GM23338 (cell line): ENCODE data around the gene NHLRC4. TPM values are rescaled to one million over a fixed set of nuclear protein-coding genes. Genes with fewer than 3 reads are reported as not detected.

ENCODE experiments used
- ATAC-seq: fragments of 200-7000 bp; cut with Tn5 transposase; 3 replicates; pipeline ENCODE4 v1.9.1; 2020
- DNase-seq: peaks from one replicate; pipeline ENCODE4 v3.0.0-alpha.2; 2015; ENCODE audit warnings: low spot score
- H2AFZ ChIP-seq: fragments of 200-600 bp; sonication (generic); 2 replicates; pipeline ENCODE4 v1.8.0; 2016; ENCODE audit warnings: antibody characterized with exemption, mild to moderate bottlenecking, moderate library complexity
- H3F3A ChIP-seq: fragments of 200-600 bp; sonication (generic); replicated peaks from 2 replicates; pipeline ENCODE4 v1.8.0; 2017; ENCODE audit warnings: antibody characterized with exemption, mixed run types, low read depth
- H3K27ac ChIP-seq: fragments of 200-600 bp; sonication (generic); 2 replicates; pipeline ENCODE4 v1.6.1; 2016; ENCODE audit warnings: low read depth
- H3K27me3 ChIP-seq: fragments of 200-600 bp; sonication (generic); 2 replicates; pipeline ENCODE4 v1.8.0; 2016; ENCODE audit warnings: mild to moderate bottlenecking, mixed run types, moderate library complexity; ENCODE audit not compliant: insufficient read depth
- H3K36me3 ChIP-seq: fragments of 200-600 bp; sonication (generic); 2 replicates; pipeline ENCODE4 v1.8.0; 2016; ENCODE audit warnings: mild to moderate bottlenecking; ENCODE audit not compliant: insufficient read depth
- H3K4me1 ChIP-seq: fragments of 200-600 bp; sonication (generic); 2 replicates; pipeline ENCODE4 v1.8.0; 2016; ENCODE audit warnings: mild to moderate bottlenecking, moderate library complexity; ENCODE audit not compliant: insufficient read depth
- H3K4me2 ChIP-seq: fragments of 200-600 bp; sonication (generic); 2 replicates; pipeline ENCODE4 v1.7.1; 2017; ENCODE audit warnings: mixed run types
- H3K4me3 ChIP-seq: fragments of 200-600 bp; sonication (generic); 2 replicates; pipeline ENCODE4 v1.6.1; 2016; ENCODE audit warnings: mixed run types
- H3K79me2 ChIP-seq: fragments of 200-600 bp; sonication (generic); replicated peaks from 2 replicates; pipeline ENCODE4 v1.8.0; 2017; ENCODE audit warnings: mild to moderate bottlenecking; ENCODE audit not compliant: insufficient read depth
- H3K9me2 ChIP-seq: fragments of 200-600 bp; sonication (generic); 2 replicates; pipeline ENCODE4 v1.8.0; 2017; ENCODE audit not compliant: insufficient read depth
- H4K20me1 ChIP-seq: fragments of 200-600 bp; sonication (generic); replicated peaks from 2 replicates; pipeline ENCODE4 v1.8.0; 2017; ENCODE audit warnings: mild to moderate bottlenecking; ENCODE audit not compliant: insufficient read depth
- H3K27ac Mint-ChIP-seq: 2 replicates; pipeline ENCODE4 v1.8.0; 2020; ENCODE audit warnings: inconsistent platforms, mild to moderate bottlenecking, moderate library complexity, mixed read lengths
- H3K27me3 Mint-ChIP-seq: 3 replicates; pipeline ENCODE4 v1.8.0; 2022; ENCODE audit warnings: low read depth, mild to moderate bottlenecking, moderate library complexity, mixed read lengths, inconsistent platforms; ENCODE audit not compliant: insufficient read depth, poor library complexity
- H3K36me3 Mint-ChIP-seq: 3 replicates; pipeline ENCODE4 v1.8.0; 2021; ENCODE audit warnings: low read depth, mild to moderate bottlenecking, inconsistent platforms, moderate library complexity, mixed read lengths
- H3K4me1 Mint-ChIP-seq: 3 replicates; pipeline ENCODE4 v1.8.0; 2020; ENCODE audit warnings: mild to moderate bottlenecking, inconsistent platforms, mixed read lengths
- H3K4me3 Mint-ChIP-seq: 3 replicates; pipeline ENCODE4 v1.8.0; 2021; ENCODE audit warnings: moderate library complexity, mild to moderate bottlenecking, inconsistent platforms, mixed read lengths
- H3K9me3 Mint-ChIP-seq: 3 replicates; pipeline ENCODE4 v1.8.0; 2020; ENCODE audit warnings: moderate library complexity, mild to moderate bottlenecking, inconsistent platforms, mixed read lengths
- ETS1 ChIP-seq: IDR thresholded peaks from 2 replicates; pipeline ENCODE4 v1.6.1; 2016; ENCODE audit warnings: antibody characterized with exemption
- EZH2 ChIP-seq: fragments of 200-600 bp; sonication (generic); IDR thresholded peaks from one replicate; pipeline ENCODE4 v1.8.0; 2017; ENCODE audit warnings: antibody characterized with exemption, mild to moderate bottlenecking, low read depth; ENCODE audit not compliant: unreplicated experiment
- EZH2phosphoT487 ChIP-seq: fragments of 200-600 bp; sonication (generic); IDR thresholded peaks from one replicate; pipeline ENCODE4 v1.8.1; 2018; ENCODE audit warnings: antibody characterized with exemption; ENCODE audit not compliant: unreplicated experiment
- NANOG ChIP-seq: IDR thresholded peaks from 2 replicates; pipeline ENCODE4 v1.6.1; 2016; ENCODE audit warnings: antibody characterized with exemption, borderline replicate concordance
- POLR2AphosphoS5 ChIP-seq: IDR thresholded peaks from 2 replicates; pipeline ENCODE4 v1.6.1; 2016; ENCODE audit warnings: antibody characterized with exemption, low read depth
- REST ChIP-seq: IDR thresholded peaks from one replicate; pipeline ENCODE4 v1.6.1; 2018; ENCODE audit warnings: antibody characterized with exemption; ENCODE audit not compliant: unreplicated experiment
- STAT1 ChIP-seq: IDR thresholded peaks from one replicate; pipeline ENCODE4 v1.6.1; 2016; ENCODE audit warnings: antibody characterized with exemption; ENCODE audit not compliant: unreplicated experiment
- ZNF331 ChIP-seq: fragments of 250-450 bp; sonication (Bioruptor Pico); IDR thresholded peaks from 2 replicates; pipeline ENCODE4 v1.5.0; 2020; ENCODE audit warnings: low read depth, mild to moderate bottlenecking, moderate library complexity
- ZNF462 ChIP-seq: fragments of 250-450 bp; sonication (Bioruptor Pico); IDR thresholded peaks from 2 replicates; pipeline ENCODE4 v1.5.0; 2020; ENCODE audit warnings: mild to moderate bottlenecking, moderate library complexity
- polyA plus RNA-seq: library from polyadenylated mRNA; unstranded; fragments of >200 nt; fragmentation: Nextera tagmentation; extraction: Ambion mirVana; gene quantifications from 2 replicates; pipeline ENCODE4 v1.2.1, GENCODE V29; 2016
- total RNA-seq: library from RNA; depleted of rRNA; stranded (reverse); fragments of >200 nt; shearing (Covaris generic); gene quantifications from 2 replicates; pipeline ENCODE4 v1.2.3, GENCODE V29; 2014

Gene NHLRC4
- total and polyA plus RNA-seq, 2 experiments from 2014 or later: 0.47 to 0.80 TPM

GRCh38 chr16:529012-529575 lies 37.7 kb upstream of the NHLRC4 start:
- Mint-ChIP-seq H3K4me3 (peak overlapping the region; percentile 86), H3K4me1 (peaks cover 20% of the 10 kb centered on the region), H3K27ac (no peak overlapping the region), H3K9me3 (no peaks in the 10 kb centered on the region; the same call in 2 of the 3 replicates), H3K27me3 (peaks cover 11% of the 10 kb centered on the region), H3K36me3 (peaks cover 5% of the 10 kb centered on the region; the same call in 2 of the 3 replicates)
- peak overlapping the region; percentile 79 for H3K4me3 ChIP-seq
- 0 out of 2 replicates have a peak, but pooled peaks cover 8% of the 10 kb centered on the region for H3F3A ChIP-seq
- no peak overlapping the region for H3K27ac ChIP-seq
- no peaks in the 10 kb centered on the region for H3K36me3 ChIP-seq
- no peak for TF ChIP-seq EZH2phosphoT487
- TF ChIP-seq ZNF462: no peak
- no peak for TF ChIP-seq ETS1
- no peak for TF ChIP-seq NANOG
- no peak for TF ChIP-seq REST
- TF ChIP-seq EZH2: no peak
- no peak for TF ChIP-seq ZNF331
- TF ChIP-seq STAT1: no peak
- TF ChIP-seq POLR2AphosphoS5: no peak
- DNase-seq (no peak), ATAC-seq (no peak)
- peaks cover 42% of the 10 kb centered on the region for H4K20me1 ChIP-seq
- no peaks in the 10 kb centered on the region for H3K9me2 ChIP-seq
- no peak overlapping the region for H2AFZ ChIP-seq
- H3K4me2 ChIP-seq: peak overlapping the region; percentile 92
- H3K4me1 ChIP-seq: peaks cover 6% of the 10 kb centered on the region; the same call in 1 of the 2 replicates
- peaks cover 64% of the 10 kb centered on the region for H3K79me2 ChIP-seq
- H3K27me3 ChIP-seq: no peaks in the 10 kb centered on the region
